ENCODE data around the gene TBC1D28. TPM values are rescaled to one million over a fixed set of nuclear protein-coding genes. Genes with fewer than 3 reads are reported as not detected.
"Not testable (repeated sequence)": the region's sequence is repeated elsewhere in the genome, so short reads cannot be mapped to it uniquely, and the experiment has no call there.

TBC1D28 gene
- not detected in 2 replicates for total RNA-seq

GRCh38 chr17:18644291-18644690 is at the start of gene TBC1D28:
Gene TBC1D28, minus strand, starts transcription at chr17:18644391. Its CDS starts 3,039 bp downstream, at chr17:18641352.
- intact Hi-C loops (cut with micrococcal nuclease), result not testable (repeated sequence)

GRCh38 chr17:18682668-18683067 is 38.5 kb upstream of the TBC1D28 start:
- intact Hi-C loops (cut with micrococcal nuclease), result loop anchor here (1.0 kb wide), 1 partner anchor 15 kb away; no protein-coding TSS in a partner anchor

GRCh38 chr17:18681767-18682571 is 37.8 kb upstream of the TBC1D28 start, which contains the start of gene FOXO3B:
Gene FOXO3B, minus strand, starts transcription at chr17:18682314. Its CDS starts 663 bp downstream, at chr17:18681651.
- intact Hi-C loops (cut with micrococcal nuclease), result loop anchor here (1.0 kb wide), 1 partner anchor 15 kb away; no protein-coding TSS in a partner anchor

GRCh38 chr17:18677381-18677780 is 33.2 kb upstream of the TBC1D28 start:
- intact Hi-C loops (cut with micrococcal nuclease), result not testable (repeated sequence)

GRCh38 chr17:18676928-18677327 is 32.7 kb upstream of the TBC1D28 start:
- intact Hi-C loops (cut with micrococcal nuclease), result not testable (repeated sequence)

- intact Hi-C loops (cut with micrococcal nuclease), result not testable (repeated sequence)
Measured at GRCh38 chr17:18672395-18673227, 28.4 kb upstream of the TBC1D28 start.

GRCh38 chr17:18668625-18669024 is 24.4 kb upstream of the TBC1D28 start:
- intact Hi-C loops (cut with micrococcal nuclease), result not testable (repeated sequence)

GRCh38 chr17:18667535-18667934 is 23.3 kb upstream of the TBC1D28 start:
- intact Hi-C loops (cut with micrococcal nuclease), result not testable (repeated sequence)

- intact Hi-C loops (cut with micrococcal nuclease), result not testable (repeated sequence)
Measured at GRCh38 chr17:18666326-18666725, 22.1 kb upstream of the TBC1D28 start.

- intact Hi-C loops (cut with micrococcal nuclease), result not testable (repeated sequence)
Measured at GRCh38 chr17:18661924-18662624, 17.9 kb upstream of the TBC1D28 start.

- intact Hi-C loops (cut with micrococcal nuclease), result not testable (repeated sequence)
Measured at GRCh38 chr17:18650094-18650493, 5.9 kb upstream of the TBC1D28 start.

- intact Hi-C loops (cut with micrococcal nuclease), result not testable (repeated sequence)
Measured at GRCh38 chr17:18643124-18643523, 1.1 kb downstream of the TBC1D28 start.

GRCh38 chr17:18638357-18638756 is 5.8 kb downstream of the TBC1D28 start:
- intact Hi-C loops (cut with micrococcal nuclease), result not testable (repeated sequence)

- intact Hi-C loops (cut with micrococcal nuclease), result not testable (repeated sequence)
Measured at GRCh38 chr17:18636237-18636636, 8.0 kb downstream of the TBC1D28 start.

GRCh38 chr17:18635773-18636172 is 8.4 kb downstream of the TBC1D28 start:
- intact Hi-C loops (cut with micrococcal nuclease), result not testable (repeated sequence)

GRCh38 chr17:18634550-18635263 is 9.5 kb downstream of the TBC1D28 start:
- intact Hi-C loops (cut with micrococcal nuclease), result not testable (repeated sequence)

- intact Hi-C loops (cut with micrococcal nuclease), result loop anchor here (10.0 kb wide), 1 partner anchor 158 kb away; the partner anchor contains the start of gene TVP23B
Measured at GRCh38 chr17:18626152-18626870, 17.9 kb downstream of the TBC1D28 start.

GRCh38 chr17:18625509-18626104 is 18.6 kb downstream of the TBC1D28 start:
- intact Hi-C loops (cut with micrococcal nuclease), result loop anchor here (2.0 to 10.0 kb wide), 2 partner anchors 71 to 159 kb away; partner anchors contain the start of gene TVP23B

- intact Hi-C loops (cut with micrococcal nuclease), result loop anchor here (2.0 to 10.0 kb wide), 2 partner anchors 72 to 160 kb away; partner anchors contain the start of gene TVP23B
Measured at GRCh38 chr17:18624862-18625501, 19.2 kb downstream of the TBC1D28 start.

All from T-helper 1 cell treated with Interleukin-12 subunit alpha and Interleukin-12 subunit beta and Interleukin-4 antibody, amounts not matched to agents 30 ng/mL and 1 ng/mL, for 36 hours (primary cell).